Kasumi-1 (cell line): ENCODE data around the gene GATAD2A.

Experiments used
- DNase-seq, 2 experiments: peaks; one replicate each; lab custom pipeline; 2025; lab: John Stamatoyannopoulos, UW

The GATAD2A gene

GRCh38 chr19:19507354-19507753 lies 101.9 kb downstream of the GATAD2A start:
- no peak for DNase-seq

GRCh38 chr19:19508217-19508616 lies 102.7 kb downstream of the GATAD2A start:
- no peak for DNase-seq

- no peak for DNase-seq
Measured at GRCh38 chr19:19510432-19510831, 105.0 kb downstream of the GATAD2A start.

- DNase-seq, result no peak
Measured at GRCh38 chr19:19513682-19514081, 108.2 kb downstream of the GATAD2A start.

GRCh38 chr19:19514215-19514657 lies 108.8 kb downstream of the GATAD2A start:
- no peak for DNase-seq

- no peak for DNase-seq
Measured at GRCh38 chr19:19514881-19515641, 109.6 kb downstream of the GATAD2A start, which contains the start of gene TSSK6. Gene TSSK6 (minus strand): TSS chr19:19515548. CDS start chr19:19515427, 121 bp downstream.

GRCh38 chr19:19515642-19516519 lies 110.4 kb downstream of the GATAD2A start, which contains the start of gene NDUFA13:
Gene NDUFA13 (plus strand): TSS chr19:19516225. CDS start chr19:19516239, 14 bp downstream.
- peak; percentile 62 to 73 for DNase-seq

GRCh38 chr19:19517235-19517619 lies 111.8 kb downstream of the GATAD2A start:
- no peak for DNase-seq

GRCh38 chr19:19520989-19521388 lies 115.5 kb downstream of the GATAD2A start:
- no peak for DNase-seq

- DNase-seq, result no peak
Measured at GRCh38 chr19:19523177-19523576, 117.7 kb downstream of the GATAD2A start.

GRCh38 chr19:19524053-19524452 lies 118.6 kb downstream of the GATAD2A start:
- peak; percentile 51 to 54 for DNase-seq

- no peak for DNase-seq
Measured at GRCh38 chr19:19525611-19526380, 120.3 kb downstream of the GATAD2A start.

GRCh38 chr19:19526581-19527370 lies 121.3 kb downstream of the GATAD2A start:
- peak in 1 of 2 experiments; percentile 15 for DNase-seq

GRCh38 chr19:19527371-19527656 lies 121.8 kb downstream of the GATAD2A start:
- DNase-seq, result no peak

- DNase-seq, result no peak
Measured at GRCh38 chr19:19527674-19528625, 122.5 kb downstream of the GATAD2A start.

GRCh38 chr19:19528721-19529490 lies 123.4 kb downstream of the GATAD2A start, which contains the start of gene YJEFN3:
Gene YJEFN3 (plus strand): TSS chr19:19528911. CDS start chr19:19528933, 22 bp downstream.
- no peak for DNase-seq

- no peak for DNase-seq
Measured at GRCh38 chr19:19529783-19530422, 124.4 kb downstream of the GATAD2A start.

GRCh38 chr19:19530423-19530804 lies 124.9 kb downstream of the GATAD2A start:
- no peak for DNase-seq

- DNase-seq, result no peak
Measured at GRCh38 chr19:19530889-19531288, 125.4 kb downstream of the GATAD2A start.
